ENCODE results near the gene TANGO2.

TANGO2 gene

GRCh38 chr22:20014526-20015186 lies 6.3 kb upstream of the TANGO2 start:
- TF ChIP-seq, protein P1, sequence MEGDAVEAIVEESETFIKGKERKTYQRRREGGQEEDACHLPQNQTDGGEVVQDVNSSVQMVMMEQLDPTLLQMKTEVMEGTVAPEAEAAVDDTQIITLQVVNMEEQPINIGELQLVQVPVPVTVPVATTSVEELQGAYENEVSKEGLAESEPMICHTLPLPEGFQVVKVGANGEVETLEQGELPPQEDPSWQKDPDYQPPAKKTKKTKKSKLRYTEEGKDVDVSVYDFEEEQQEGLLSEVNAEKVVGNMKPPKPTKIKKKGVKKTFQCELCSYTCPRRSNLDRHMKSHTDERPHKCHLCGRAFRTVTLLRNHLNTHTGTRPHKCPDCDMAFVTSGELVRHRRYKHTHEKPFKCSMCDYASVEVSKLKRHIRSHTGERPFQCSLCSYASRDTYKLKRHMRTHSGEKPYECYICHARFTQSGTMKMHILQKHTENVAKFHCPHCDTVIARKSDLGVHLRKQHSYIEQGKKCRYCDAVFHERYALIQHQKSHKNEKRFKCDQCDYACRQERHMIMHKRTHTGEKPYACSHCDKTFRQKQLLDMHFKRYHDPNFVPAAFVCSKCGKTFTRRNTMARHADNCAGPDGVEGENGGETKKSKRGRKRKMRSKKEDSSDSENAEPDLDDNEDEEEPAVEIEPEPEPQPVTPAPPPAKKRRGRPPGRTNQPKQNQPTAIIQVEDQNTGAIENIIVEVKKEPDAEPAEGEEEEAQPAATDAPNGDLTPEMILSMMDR (IDR thresholded peaks at IDR 0.05), result no peak

GRCh38 chr22:20015187-20015625 lies 5.7 kb upstream of the TANGO2 start:
- TF ChIP-seq, protein P1 (IDR thresholded peaks at IDR 0.05), result no peak

DNA sequence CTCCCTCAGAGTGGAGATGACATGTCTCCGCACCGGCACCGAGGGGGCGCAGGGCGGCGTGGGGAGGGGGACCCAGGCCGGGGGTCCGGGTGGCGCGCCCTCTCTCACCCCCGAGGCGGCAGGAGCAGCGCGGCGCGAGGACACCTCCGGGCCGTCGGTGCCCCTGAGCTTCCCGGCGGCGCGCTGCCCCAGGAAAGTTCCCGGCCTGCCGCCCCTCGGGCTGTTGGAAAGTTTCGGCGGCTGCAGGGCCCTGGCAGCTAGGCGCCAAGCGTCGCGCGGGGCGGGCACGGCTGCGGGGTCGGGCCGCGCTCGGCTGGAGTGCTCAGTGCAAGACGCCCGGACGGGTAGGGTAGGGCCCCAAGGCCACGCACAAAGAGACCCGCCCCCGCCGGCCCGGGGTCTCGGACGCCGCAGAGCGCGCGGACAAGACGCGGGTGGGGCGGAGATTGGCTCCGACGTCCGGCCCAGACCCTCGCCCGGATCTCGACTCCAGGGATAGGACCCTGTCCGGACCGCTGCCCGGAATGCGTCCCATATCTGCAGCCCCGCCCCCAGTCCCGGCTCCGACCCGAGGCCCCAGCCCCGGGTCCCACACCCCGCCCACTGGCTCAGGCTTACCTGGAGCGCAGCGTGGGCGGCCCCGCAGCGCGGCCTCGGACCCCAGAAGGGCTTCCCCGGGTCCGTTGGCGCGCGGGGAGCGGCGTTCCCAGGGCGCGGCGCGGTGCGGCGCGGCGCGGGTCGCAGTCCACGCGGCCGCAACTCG lies 4.8 kb upstream of the TANGO2 start:
- TF ChIP-seq, protein P1 (IDR thresholded peaks at IDR 0.05), result no peak

DNA sequence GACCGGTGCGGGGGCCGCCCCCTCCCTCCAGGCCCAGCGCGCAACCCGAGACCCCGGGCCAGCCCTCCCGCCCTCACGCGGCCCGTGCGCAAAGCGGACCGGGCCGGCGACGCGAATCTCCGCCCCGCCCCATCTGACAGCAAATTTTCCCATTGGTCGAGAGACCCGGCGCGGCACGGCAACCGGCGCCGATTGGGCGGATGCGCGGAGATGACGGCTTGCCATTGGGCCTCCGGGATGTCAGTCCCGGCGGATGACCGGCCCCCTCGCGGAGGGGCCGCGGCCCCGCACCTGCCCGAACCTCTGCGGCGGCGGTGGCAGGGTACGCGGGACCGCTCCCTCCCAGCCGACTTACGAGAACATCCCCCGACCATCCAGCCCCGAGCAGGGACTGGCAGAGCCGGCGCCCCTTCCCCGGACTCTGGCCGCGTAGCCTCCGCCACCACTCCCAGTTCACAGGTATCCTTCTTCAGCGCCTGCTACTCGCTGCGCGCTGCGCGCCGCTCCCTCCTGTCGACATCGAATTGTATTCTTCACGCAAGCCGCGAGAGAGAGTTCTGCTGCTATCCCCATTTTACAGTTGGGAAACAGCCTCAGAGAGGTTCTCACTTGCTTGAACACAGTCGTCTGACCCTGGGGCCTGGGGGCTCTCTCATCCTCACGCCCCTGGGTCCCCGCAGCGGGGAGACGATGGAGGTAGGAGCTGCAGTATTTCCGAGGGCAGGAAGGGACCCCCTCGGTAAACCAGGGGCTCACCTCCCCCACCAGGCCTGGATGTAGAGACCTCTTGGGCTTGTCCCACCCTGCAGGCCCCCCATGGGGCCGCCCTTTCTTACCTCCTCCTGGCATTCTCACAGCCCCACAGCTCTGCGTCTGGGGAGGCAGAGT lies 3.9 kb upstream of the TANGO2 start, which contains the start of gene ARVCF:
Gene ARVCF (minus strand): TSS at position 90 of the 888 bp plus-strand sequence. CDS start 26,029 bp downstream, outside the sequence.
- TF ChIP-seq, protein P1 (IDR thresholded peaks at IDR 0.05), result no peak

DNA sequence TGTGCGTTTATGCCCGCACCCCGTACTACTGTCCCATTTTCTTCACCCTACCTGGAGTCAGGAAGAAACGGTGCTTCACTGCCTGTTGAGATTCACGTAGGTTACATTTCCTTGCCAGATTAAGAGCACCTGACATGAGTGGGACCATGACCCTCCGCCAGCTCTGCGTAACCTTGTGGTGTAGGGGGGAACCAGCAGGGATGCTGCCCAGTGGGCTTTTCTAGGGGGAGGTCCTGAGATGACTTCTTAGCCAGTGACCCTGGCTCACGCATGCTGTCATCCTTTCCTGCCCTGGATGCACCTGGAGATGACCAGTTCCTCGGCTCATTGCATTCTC lies 3.3 kb upstream of the TANGO2 start:
- TF ChIP-seq, protein P1 (IDR thresholded peaks at IDR 0.05), result no peak

DNA sequence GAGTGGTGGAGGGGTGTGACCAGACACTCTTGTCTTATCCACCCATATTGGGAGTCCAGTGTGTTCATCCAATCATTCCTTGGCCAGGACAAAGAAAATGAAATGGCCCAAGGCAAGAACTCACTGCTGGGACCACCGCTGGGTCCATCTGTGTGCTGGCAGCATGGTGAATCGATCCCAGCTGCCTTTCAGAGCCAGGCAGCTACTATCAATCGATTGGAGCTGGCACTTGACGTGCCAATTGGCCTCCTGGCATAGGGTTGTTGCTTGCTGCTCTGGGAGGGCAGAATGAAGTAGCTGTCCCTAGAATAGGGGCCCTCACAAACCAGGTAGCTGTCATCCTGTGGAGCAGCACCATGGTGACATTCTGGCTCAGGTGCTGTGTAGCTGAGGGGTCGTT lies 2.9 kb upstream of the TANGO2 start:
- TF ChIP-seq, protein P1 (IDR thresholded peaks at IDR 0.05), result no peak

All from LNCAP (cell line).